ENCODE results near the gene TRPM3.

DNA sequence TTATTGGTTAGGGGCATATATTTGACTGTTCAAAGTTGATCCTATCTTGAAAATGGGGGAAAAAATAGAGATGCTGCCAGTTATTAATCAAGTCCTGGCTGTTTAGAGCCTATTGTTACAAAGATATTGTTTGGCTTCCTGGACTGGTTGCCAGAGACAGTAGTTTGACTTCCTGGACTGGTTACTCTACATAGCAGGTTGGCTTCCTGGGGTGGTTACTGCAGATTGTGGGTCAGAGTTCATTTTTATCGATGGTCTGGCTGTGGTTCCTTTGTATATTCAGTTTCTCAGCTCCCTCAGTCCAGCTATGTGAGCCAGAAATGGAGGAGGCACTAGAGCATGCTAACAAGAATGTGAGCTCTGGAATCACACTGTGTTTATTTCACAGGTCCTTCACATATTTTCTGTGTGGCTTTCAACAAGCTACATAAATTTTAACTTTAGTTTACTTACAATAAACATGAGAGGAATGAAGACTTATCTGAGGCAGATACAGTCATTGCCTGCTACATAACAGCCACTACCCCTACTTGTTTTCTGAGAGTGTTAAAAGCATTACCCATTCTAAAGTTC lies 137.6 kb downstream of the TRPM3 start:
- TF ChIP-seq, protein P1, sequence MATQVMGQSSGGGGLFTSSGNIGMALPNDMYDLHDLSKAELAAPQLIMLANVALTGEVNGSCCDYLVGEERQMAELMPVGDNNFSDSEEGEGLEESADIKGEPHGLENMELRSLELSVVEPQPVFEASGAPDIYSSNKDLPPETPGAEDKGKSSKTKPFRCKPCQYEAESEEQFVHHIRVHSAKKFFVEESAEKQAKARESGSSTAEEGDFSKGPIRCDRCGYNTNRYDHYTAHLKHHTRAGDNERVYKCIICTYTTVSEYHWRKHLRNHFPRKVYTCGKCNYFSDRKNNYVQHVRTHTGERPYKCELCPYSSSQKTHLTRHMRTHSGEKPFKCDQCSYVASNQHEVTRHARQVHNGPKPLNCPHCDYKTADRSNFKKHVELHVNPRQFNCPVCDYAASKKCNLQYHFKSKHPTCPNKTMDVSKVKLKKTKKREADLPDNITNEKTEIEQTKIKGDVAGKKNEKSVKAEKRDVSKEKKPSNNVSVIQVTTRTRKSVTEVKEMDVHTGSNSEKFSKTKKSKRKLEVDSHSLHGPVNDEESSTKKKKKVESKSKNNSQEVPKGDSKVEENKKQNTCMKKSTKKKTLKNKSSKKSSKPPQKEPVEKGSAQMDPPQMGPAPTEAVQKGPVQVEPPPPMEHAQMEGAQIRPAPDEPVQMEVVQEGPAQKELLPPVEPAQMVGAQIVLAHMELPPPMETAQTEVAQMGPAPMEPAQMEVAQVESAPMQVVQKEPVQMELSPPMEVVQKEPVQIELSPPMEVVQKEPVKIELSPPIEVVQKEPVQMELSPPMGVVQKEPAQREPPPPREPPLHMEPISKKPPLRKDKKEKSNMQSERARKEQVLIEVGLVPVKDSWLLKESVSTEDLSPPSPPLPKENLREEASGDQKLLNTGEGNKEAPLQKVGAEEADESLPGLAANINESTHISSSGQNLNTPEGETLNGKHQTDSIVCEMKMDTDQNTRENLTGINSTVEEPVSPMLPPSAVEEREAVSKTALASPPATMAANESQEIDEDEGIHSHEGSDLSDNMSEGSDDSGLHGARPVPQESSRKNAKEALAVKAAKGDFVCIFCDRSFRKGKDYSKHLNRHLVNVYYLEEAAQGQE (IDR thresholded peaks at IDR 0.05; ENCODE audit: insufficient read depth in 1 of 2, low read depth in 2 of 2, low read length in 1 of 2), result no peak
- TF ChIP-seq, protein P2, sequence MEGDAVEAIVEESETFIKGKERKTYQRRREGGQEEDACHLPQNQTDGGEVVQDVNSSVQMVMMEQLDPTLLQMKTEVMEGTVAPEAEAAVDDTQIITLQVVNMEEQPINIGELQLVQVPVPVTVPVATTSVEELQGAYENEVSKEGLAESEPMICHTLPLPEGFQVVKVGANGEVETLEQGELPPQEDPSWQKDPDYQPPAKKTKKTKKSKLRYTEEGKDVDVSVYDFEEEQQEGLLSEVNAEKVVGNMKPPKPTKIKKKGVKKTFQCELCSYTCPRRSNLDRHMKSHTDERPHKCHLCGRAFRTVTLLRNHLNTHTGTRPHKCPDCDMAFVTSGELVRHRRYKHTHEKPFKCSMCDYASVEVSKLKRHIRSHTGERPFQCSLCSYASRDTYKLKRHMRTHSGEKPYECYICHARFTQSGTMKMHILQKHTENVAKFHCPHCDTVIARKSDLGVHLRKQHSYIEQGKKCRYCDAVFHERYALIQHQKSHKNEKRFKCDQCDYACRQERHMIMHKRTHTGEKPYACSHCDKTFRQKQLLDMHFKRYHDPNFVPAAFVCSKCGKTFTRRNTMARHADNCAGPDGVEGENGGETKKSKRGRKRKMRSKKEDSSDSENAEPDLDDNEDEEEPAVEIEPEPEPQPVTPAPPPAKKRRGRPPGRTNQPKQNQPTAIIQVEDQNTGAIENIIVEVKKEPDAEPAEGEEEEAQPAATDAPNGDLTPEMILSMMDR (IDR thresholded peaks at IDR 0.05), result no peak
- TF ChIP-seq SIN3A (IDR thresholded peaks at IDR 0.05; ENCODE audit: borderline replicate concordance, insufficient read depth, low read depth, low read length) (no peak), POLR2AphosphoS5 (IDR thresholded peaks at IDR 0.05; ENCODE audit: low read depth, low read length) (no peak)

All from Panc1 (cell line).